H1 (cell line): ENCODE data around the gene SUOX. TPM values are rescaled to one million over a fixed set of nuclear protein-coding genes. Genes with fewer than 3 reads are reported as not detected.

Experiments used
- CTCF ChIA-PET: fragments of 300-600 bp; sonication (Branson Sonifier 250); formaldehyde crosslinking; loops from one replicate; lab custom pipeline; 2021; ENCODE audit not compliant: partially characterized antibody; lab: Charles Lee
- POLR2A ChIA-PET: fragments of 300-600 bp; sonication (Branson Sonifier 250); formaldehyde crosslinking; loops from one replicate; lab custom pipeline; 2021; ENCODE audit warnings: inconsistent platforms; ENCODE audit not compliant: partially characterized antibody; lab: Charles Lee
- DNase-seq, 2 experiments: peaks; one replicate each; pipeline versions ENCODE4 v3.0.0 to v3.0.0-alpha.2; 2010 to 2022; ENCODE audit warnings: low spot score in 2 of 2, low read depth in 1 of 2, mixed read lengths in 1 of 2
- FAIRE-seq: peaks from 2 replicates; lab custom pipeline; 2011; peaks lifted over from hg19 to GRCh38; lab: Jason Lieb, UNC
- H2AFZ ChIP-seq: 2 replicates; pipeline ENCODE4 v1.8.1; 2012; ENCODE audit warnings: low read length, inconsistent platforms
- H2AK5ac ChIP-seq: 2 replicates; pipeline ENCODE4 v1.6.1; 2013; ENCODE audit warnings: low read depth, low read length
- H2BK120ac ChIP-seq: replicated peaks from 2 replicates; pipeline ENCODE3; 2013; ENCODE audit warnings: low read depth, low read length, inconsistent platforms
- H2BK12ac ChIP-seq: 2 replicates; pipeline ENCODE4 v1.6.1; 2013; ENCODE audit warnings: low read depth, low read length
- H2BK15ac ChIP-seq: 2 replicates; pipeline ENCODE4 v1.6.1; 2013; ENCODE audit warnings: low read length
- H2BK20ac ChIP-seq: 2 replicates; pipeline ENCODE4 v1.6.1; 2013; ENCODE audit warnings: low read length
- H2BK5ac ChIP-seq: 2 replicates; pipeline ENCODE4 v1.6.1; 2013; ENCODE audit warnings: low read depth, low read length
- H3K14ac ChIP-seq: 2 replicates; pipeline ENCODE4 v1.6.1; 2013; ENCODE audit warnings: inconsistent platforms; ENCODE audit not compliant: insufficient read length
- H3K18ac ChIP-seq: 2 replicates; pipeline ENCODE4 v1.6.1; 2013; ENCODE audit warnings: low read length; ENCODE audit errors: extremely low read depth
- H3K23ac ChIP-seq: 2 replicates; pipeline ENCODE4 v1.6.1; 2013; ENCODE audit warnings: inconsistent platforms; ENCODE audit not compliant: insufficient read length
- H3K23me2 ChIP-seq: 2 replicates; pipeline ENCODE4 v1.6.1; 2013; ENCODE audit warnings: low read depth, low read length
- H3K27ac ChIP-seq: 2 replicates; pipeline ENCODE4 v1.6.1; 2011; ENCODE audit warnings: low read depth, low read length, inconsistent platforms
- H3K27me3 ChIP-seq, 4 experiments: replicated peaks in 1 of 4; 1 replicate in 1 of 4; 2 replicates in 3 of 4; pipeline versions ENCODE4 v1.6.1 to v1.8.1; 2011 to 2013; ENCODE audit warnings: low read length in 3 of 4, mild to moderate bottlenecking in 3 of 4, inconsistent platforms in 2 of 4, mixed read lengths in 2 of 4, moderate library complexity in 1 of 4; ENCODE audit not compliant: control insufficient read depth in 3 of 4, insufficient read depth in 3 of 4; ENCODE audit errors: extremely low read depth in 1 of 4
- H3K36me3 ChIP-seq, 4 experiments: 2 replicates each; pipeline versions ENCODE4 v1.6.1 to v1.8.1; 2011 to 2013; ENCODE audit warnings: mild to moderate bottlenecking in 4 of 4, low read length in 3 of 4, moderate library complexity in 2 of 4, control low read depth in 1 of 4, inconsistent platforms in 1 of 4; ENCODE audit not compliant: insufficient read depth in 4 of 4, control insufficient read depth in 2 of 4
- H3K4ac ChIP-seq: replicated peaks from 2 replicates; pipeline ENCODE3; 2013; ENCODE audit warnings: low read length, low read depth, mixed read lengths, inconsistent platforms; ENCODE audit not compliant: insufficient read length
- H3K4me1 ChIP-seq, 4 experiments: replicated peaks in 1 of 4; 1 replicate in 1 of 4; 2 replicates in 3 of 4; pipeline versions ENCODE4 v1.6.1 to v1.8.1; 2011 to 2013; ENCODE audit warnings: low read length in 3 of 4, inconsistent platforms in 2 of 4, mixed read lengths in 1 of 4; ENCODE audit not compliant: insufficient read depth in 4 of 4, control insufficient read depth in 3 of 4
- H3K4me2 ChIP-seq, 2 experiments: 2 replicates each; pipeline versions ENCODE4 v1.6.1 to v1.8.1; 2011 to 2013; ENCODE audit warnings: low read depth in 2 of 2, low read length in 2 of 2, control low read depth in 1 of 2, inconsistent platforms in 1 of 2, mild to moderate bottlenecking in 1 of 2; ENCODE audit not compliant: insufficient read depth in 1 of 2
- H3K4me3 ChIP-seq, 4 experiments: fragments of 200-600, 300-600 bp in 1 of 4; sonication (generic), shearing (Covaris generic), sonication (Bioruptor Twin) in 1 of 4; 2 replicates each; pipeline versions ENCODE4 v1.5.1 to v1.8.1; 2011 to 2016; ENCODE audit warnings: low read length in 4 of 4, low read depth in 3 of 4, control low read depth in 2 of 4, inconsistent platforms in 2 of 4, mild to moderate bottlenecking in 2 of 4, mixed read lengths in 1 of 4, moderate library complexity in 1 of 4; ENCODE audit not compliant: insufficient read depth in 2 of 4; ENCODE audit errors: extremely low read depth in 1 of 4
- H3K56ac ChIP-seq: replicated peaks from 2 replicates; pipeline ENCODE3; 2013; ENCODE audit warnings: low read depth, mild to moderate bottlenecking, mixed read lengths, low read length, inconsistent platforms; ENCODE audit not compliant: insufficient read length
- H3K79me1 ChIP-seq: 2 replicates; pipeline ENCODE4 v1.6.1; 2013; ENCODE audit warnings: low read depth, low read length, control low read depth
- H3K79me2 ChIP-seq, 2 experiments: 2 replicates each; pipeline versions ENCODE4 v1.6.1 to v1.8.1; 2012 to 2013; ENCODE audit warnings: low read length in 2 of 2, mild to moderate bottlenecking in 2 of 2, inconsistent platforms in 1 of 2; ENCODE audit not compliant: insufficient read depth in 2 of 2, control insufficient read depth in 1 of 2
- H3K9ac ChIP-seq, 4 experiments: replicated peaks in 1 of 4; 1 replicate in 1 of 4; 2 replicates in 3 of 4; pipeline versions ENCODE4 v1.6.1 to v1.8.1; 2011 to 2013; ENCODE audit warnings: low read depth in 3 of 4, low read length in 3 of 4, control low read depth in 2 of 4, mild to moderate bottlenecking in 2 of 4, moderate library complexity in 2 of 4, inconsistent platforms in 1 of 4; ENCODE audit errors: extremely low read depth in 1 of 4
- H3K9me3 ChIP-seq, 2 experiments: 2 replicates each; pipeline versions ENCODE4 v1.6.1 to v1.8.1; 2012 to 2013; ENCODE audit warnings: mild to moderate bottlenecking in 2 of 2, moderate library complexity in 2 of 2, control low read depth in 1 of 2, inconsistent platforms in 1 of 2, low read depth in 1 of 2, low read length in 1 of 2, mixed read lengths in 1 of 2; ENCODE audit not compliant: insufficient read depth in 2 of 2
- H4K20me1 ChIP-seq, 2 experiments: replicated peaks in 1 of 2; 2 replicates each; pipeline versions ENCODE3 to v1.8.1; 2011 to 2013; ENCODE audit warnings: inconsistent platforms in 2 of 2, low read length in 2 of 2, mild to moderate bottlenecking in 1 of 2; ENCODE audit not compliant: insufficient read depth in 2 of 2, control insufficient read depth in 1 of 2
- H4K5ac ChIP-seq: 2 replicates; pipeline ENCODE4 v1.6.1; 2013; ENCODE audit warnings: low read length, low read depth, mixed read lengths, inconsistent platforms; ENCODE audit not compliant: insufficient read length
- H4K8ac ChIP-seq: 2 replicates; pipeline ENCODE4 v1.8.0; 2013; ENCODE audit warnings: mild to moderate bottlenecking, moderate library complexity, low read length, inconsistent platforms; ENCODE audit not compliant: insufficient read depth; ENCODE audit errors: extremely low read depth
- H4K91ac ChIP-seq: replicated peaks from 2 replicates; pipeline ENCODE3; 2013; ENCODE audit warnings: low read length, mixed read lengths, inconsistent platforms; ENCODE audit not compliant: insufficient read length
- ASH2L ChIP-seq: fragments of 200-600, 300-600 bp; sonication (generic); IDR thresholded peaks from one replicate; pipeline ENCODE4 v1.7.1; 2017; ENCODE audit warnings: low read length
- BRCA1 ChIP-seq: IDR thresholded peaks from 2 replicates; pipeline ENCODE4 v1.6.1; 2012; ENCODE audit warnings: low read depth, low read length, improper control_type of control experiment
- CHD2 ChIP-seq: IDR thresholded peaks from 2 replicates; pipeline ENCODE4 v1.6.1; 2012; ENCODE audit warnings: low read length, improper control_type of control experiment
- CTBP2 ChIP-seq: IDR thresholded peaks from 2 replicates; pipeline ENCODE4 v1.7.0; 2011; ENCODE audit warnings: borderline replicate concordance, mild to moderate bottlenecking, moderate library complexity, mixed read lengths, low read length; ENCODE audit not compliant: insufficient read depth, insufficient read length
- E2F6 ChIP-seq: IDR thresholded peaks from 2 replicates; pipeline ENCODE4 v1.6.1; 2012; ENCODE audit warnings: inconsistent platforms
- EZH2 ChIP-seq: fragments of 200-600 bp; sonication (generic); IDR thresholded peaks from 2 replicates; pipeline ENCODE4 v1.7.1; 2012; ENCODE audit warnings: low read depth, mild to moderate bottlenecking, moderate library complexity, low read length, inconsistent platforms; ENCODE audit not compliant: severe bottlenecking
- GTF2F1 ChIP-seq: IDR thresholded peaks from 2 replicates; pipeline ENCODE4 v1.6.1; 2012; ENCODE audit warnings: low read depth, low read length, improper control_type of control experiment, borderline replicate concordance
- MAFK ChIP-seq: IDR thresholded peaks from 2 replicates; pipeline ENCODE4 v1.6.1; 2012; ENCODE audit warnings: low read depth, mild to moderate bottlenecking, improper control_type of control experiment, low read length
- RFX5 ChIP-seq: IDR thresholded peaks from 2 replicates; pipeline ENCODE4 v1.6.1; 2011; ENCODE audit warnings: low read depth, low read length, improper control_type of control experiment, borderline replicate concordance
- RNF2 ChIP-seq: fragments of 200-900, 300-1000 bp; sonication (generic); IDR thresholded peaks from 2 replicates; pipeline ENCODE4 v1.7.1; 2016; ENCODE audit warnings: borderline replicate concordance, low read depth, mild to moderate bottlenecking, antibody characterized with exemption, low read length; ENCODE audit not compliant: poor library complexity, severe bottlenecking; ENCODE audit errors: missing control alignments
- SP1 ChIP-seq: IDR thresholded peaks from 2 replicates; pipeline ENCODE4 v1.6.1; 2011; ENCODE audit warnings: low read depth, low read length
- SUZ12 ChIP-seq: fragments of 200-600 bp; sonication (generic); IDR thresholded peaks from 2 replicates; pipeline ENCODE4 v1.6.1; 2012; ENCODE audit warnings: mild to moderate bottlenecking, inconsistent platforms, low read length, moderate library complexity, mixed read lengths
- ZNF274 ChIP-seq: IDR thresholded peaks from 2 replicates; pipeline ENCODE4 v1.7.0; 2012; ENCODE audit warnings: low read length, borderline replicate concordance; ENCODE audit errors: extremely low read depth
- WGBS, 2 experiments: shearing (Covaris generic) in 1 of 2; methylation state at CpG; one replicate each; pipeline versions ENCODE4 v1.1.6 to v1.1.7; 2013 to 2015; ENCODE audit warnings: low lambda C conversion rate in 2 of 2, mixed read lengths in 2 of 2, inconsistent platforms in 1 of 2, low coverage in 1 of 2, missing lambda C conversion rate in 1 of 2; ENCODE audit not compliant: insufficient replicate concordance in 2 of 2, insufficient coverage in 1 of 2, insufficient read length in 1 of 2; ENCODE audit errors: extremely low coverage in 1 of 2, missing lambda C conversion rate in 1 of 2; 5-methylcytosine and 5-hydroxymethylcytosine counted together
- polyA plus RNA-seq, 7 experiments: library from polyadenylated mRNA; depleted of rRNA in 3 of 7; stranded (reverse) in 5 of 7; unstranded in 2 of 7; fragments of >200 nt in 5 of 7; fragments of 200-250 nt in 2 of 7; gene quantifications; 1 replicate in 5 of 7; 2 replicates in 1 of 7; 4 replicates in 1 of 7; pipeline versions ENCODE4 v1.2.1 to v1.2.3, GENCODE V29; 2011 to 2013; ENCODE audit warnings: missing spikeins in 2 of 7, mixed read lengths in 2 of 7
- total RNA-seq: library from RNA; stranded (reverse); fragmentation: NEBNext Ultra II Directional; extraction: Animal tissue kit (Norgen Biotek cat#: 25700); gene quantifications from 2 replicates; pipeline ENCODE4 v1.2.1, GENCODE V29; 2021

Gene SUOX
- total and polyA plus RNA-seq, 2 of the 8 experiments (the other 6 are each of a cell fraction or from before 2014, with no cell fraction given): 22.5 to 31.3 TPM

GRCh38 chr12:55969356-55969755, 27.7 kb upstream of the SUOX start:
- POLR2A ChIA-PET: interaction anchor here (0.6 to 1.7 kb wide), 4 partner anchors 29 to 148 kb away, joined by 3 to 5 read pairs (median 4); partner anchors contain the start of genes PYM1 and ZC3H10
- Histone ChIP-seq H3K9me3 (no peaks in the 10 kb centered on the region), H2AK5ac (no peak overlapping the region), H3K14ac (no peak overlapping the region), H4K91ac (no peak overlapping the region), H4K20me1 (peaks cover 0 to 2% of the 10 kb centered on the region in 2 experiments), H3K18ac (no peak overlapping the region), H2BK20ac (no peak overlapping the region), H2BK120ac (no peak overlapping the region), H3K23ac (no peak overlapping the region), H4K8ac (no peak overlapping the region), H3K4me3 (no peak overlapping the region), H3K4me2 (no peak overlapping the region), H3K79me2 (peaks cover 3 to 12% of the 10 kb centered on the region in 2 experiments; a peak in 3 of 4 replicates), H3K56ac (no peak overlapping the region), H3K27ac (no peak overlapping the region), H2BK5ac (no peak overlapping the region), H2AFZ (no peak overlapping the region), H3K4me1 (peaks cover 2 to 17% (median 7%) of the 10 kb centered on the region in 4 experiments), H2BK12ac (no peak overlapping the region), H3K27me3 (no peaks in the 10 kb centered on the region), H2BK15ac (no peak overlapping the region), H4K5ac (no peak overlapping the region), H3K4ac (no peak overlapping the region), H3K9ac (no peak overlapping the region), H3K79me1 (no peaks in the 10 kb centered on the region; the same call in 1 of the 2 replicates), H3K36me3 (peaks cover 2 to 29% (median 14%) of the 10 kb centered on the region in 4 experiments; a peak in 5 of 8 replicates), H3K23me2 (peaks cover 15% of the 10 kb centered on the region)
- no peak for FAIRE-seq
- no peak for DNase-seq
- WGBS, 2 experiments: 93% methylated on average over 2 of the region's 4 CpGs; no CpG with 5 or more reads in 1 of the 2 experiments
- CTCF ChIA-PET: interaction anchor here (1.4 to 2.1 kb wide), 3 partner anchors 12 to 30 kb away, joined by 3 to 12 read pairs (median 5); no protein-coding TSS in a partner anchor
- no peak for TF ChIP-seq MAFK
- TF ChIP-seq E2F6: no peak
- no peak for TF ChIP-seq CTBP2
- no peak for TF ChIP-seq SUZ12
- TF ChIP-seq ZNF274: no peak
- no peak for TF ChIP-seq BRCA1
- no peak for TF ChIP-seq CHD2
- no peak for TF ChIP-seq RFX5
- no peak for TF ChIP-seq GTF2F1
- TF ChIP-seq ASH2L: no peak
- no peak for TF ChIP-seq SP1
- no peak for TF ChIP-seq RNF2
- no peak for TF ChIP-seq EZH2
